Activated CD4-positive, alpha-beta memory T cell treated with anti-CD3 and anti-CD28 coated beads for 36 hours (primary cell): ENCODE data around the gene CALD1. TPM values are rescaled to one million over a fixed set of nuclear protein-coding genes. Genes with fewer than 3 reads are reported as not detected.

Source experiments
- CTCF ChIA-PET: fragments of 350-600 bp; sonication (Branson Sonifier 250); formaldehyde crosslinking; loops from one replicate; lab custom pipeline; 2021; ENCODE audit warnings: antibody characterized with exemption, inconsistent platforms; lab: Charles Lee
- POLR2A ChIA-PET: fragments of 350-600 bp; sonication (Branson Sonifier 250); formaldehyde crosslinking; loops from one replicate; lab custom pipeline; 2021; ENCODE audit warnings: antibody characterized with exemption; lab: Charles Lee
- DNase-seq: peaks from one replicate; pipeline ENCODE4 v3.0.0-alpha.2; 2020
- H3K27ac Mint-ChIP-seq: one replicate; pipeline ENCODE4 v1.8.0; 2021; ENCODE audit warnings: mixed read lengths
- H3K27me3 Mint-ChIP-seq: one replicate; pipeline ENCODE4 v1.8.0; 2021; ENCODE audit warnings: mixed read lengths
- H3K36me3 Mint-ChIP-seq: one replicate; pipeline ENCODE4 v1.8.0; 2021; ENCODE audit warnings: mixed read lengths
- H3K4me1 Mint-ChIP-seq: one replicate; pipeline ENCODE4 v1.8.0; 2021; ENCODE audit warnings: low read depth, mixed read lengths
- H3K4me3 Mint-ChIP-seq: one replicate; pipeline ENCODE4 v1.8.0; 2021; ENCODE audit warnings: mild to moderate bottlenecking, mixed read lengths
- H3K9me3 Mint-ChIP-seq: one replicate; pipeline ENCODE4 v1.8.0; 2021; ENCODE audit warnings: mixed read lengths
- intact Hi-C: fragments of 100-400 bp; cut with micrococcal nuclease; formaldehyde crosslinking; loops from one replicate; pipeline ENCODE4 v1.15.1; 2023
- total RNA-seq, 2 experiments: library from RNA; stranded (reverse); gene quantifications; one replicate each; pipeline ENCODE4 v1.2.3, GENCODE V29; 2021

CALD1 gene
- total RNA-seq, result 1 to 10 TPM; 7.1 to 7.5 TPM

- POLR2A ChIA-PET, result no interaction called here
- Mint-ChIP-seq H3K27ac (no peak within 1 kb of the TSS), H3K4me1 (no peaks in the 10 kb centered on the region), H3K9me3 (no peaks in the 10 kb centered on the region), H3K36me3 (no peaks in the 10 kb centered on the region), H3K4me3 (no peak within 1 kb of the TSS), H3K27me3 (no peaks in the 10 kb centered on the region)
- intact Hi-C loops, result no loop called here
- CTCF ChIA-PET, result no interaction called here
- no peak for DNase-seq
Measured at GRCh38 chr7:134778941-134779740, at the start of gene CALD1. Gene CALD1, plus strand, starts transcription at chr7:134779634. Its CDS starts 88,100 bp downstream, at chr7:134867734.

- intact Hi-C loops, result loop anchor here (10.0 kb wide), 3 partner anchors 275 to 935 kb away; partner anchors contain the start of genes AKR1B1 and STMP1
- Mint-ChIP-seq H3K4me1 (peaks cover 24% of the 10 kb centered on the region), H3K36me3 (peaks cover 6% of the 10 kb centered on the region), H3K9me3 (peaks cover 2% of the 10 kb centered on the region), H3K4me3 (no peak overlapping the region), H3K27me3 (no peaks in the 10 kb centered on the region), H3K27ac (no peak overlapping the region)
- POLR2A ChIA-PET, result no interaction called here
- DNase-seq, result no peak
- CTCF ChIA-PET, result interaction anchor here (0.6 kb wide), 1 partner anchor 256 kb away, joined by 3 read pairs; the partner anchor contains the start of gene AGBL3
Measured at GRCh38 chr7:134729895-134730294, 49.5 kb upstream of the CALD1 start.

DNA sequence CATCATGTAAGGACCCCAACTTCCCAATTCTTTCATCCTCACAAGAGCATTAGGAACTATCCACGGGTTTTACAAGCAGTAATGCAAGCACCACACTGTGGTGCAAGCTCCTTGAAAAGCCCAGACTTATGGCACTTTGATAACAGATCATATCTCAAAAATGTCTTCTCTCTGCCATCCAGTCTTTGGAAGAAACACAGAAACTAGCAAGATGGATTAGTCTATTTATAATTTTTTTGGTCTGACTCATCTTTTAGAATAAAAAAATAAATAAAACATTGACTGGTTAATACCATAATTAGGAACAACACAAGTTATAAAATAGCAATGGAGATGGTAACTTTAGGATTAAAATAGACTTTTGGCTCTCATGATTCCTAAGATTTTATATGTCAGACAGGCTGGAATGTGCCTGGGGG is 49.0 kb upstream of the CALD1 start:
- intact Hi-C loops, result loop anchor here (10.0 kb wide), 3 partner anchors 276 to 934 kb away; partner anchors contain the start of genes AKR1B1 and STMP1
- peaks cover 6% of the 10 kb centered on the region for H3K36me3 Mint-ChIP-seq
- ChIA-PET CTCF (interaction anchor here (0.6 to 0.9 kb wide), 2 partner anchors 255 to 256 kb away, joined by 3 read pairs; partner anchors contain the start of gene AGBL3), POLR2A (no interaction called here)
- DNase-seq, result no peak
- H3K27ac Mint-ChIP-seq, result peak overlapping the region; percentile 64
- H3K27me3 Mint-ChIP-seq, result no peaks in the 10 kb centered on the region
- no peak overlapping the region for H3K4me3 Mint-ChIP-seq
- peaks cover 27% of the 10 kb centered on the region for H3K4me1 Mint-ChIP-seq
- peaks cover 2% of the 10 kb centered on the region for H3K9me3 Mint-ChIP-seq

- Mint-ChIP-seq H3K4me3 (no peak overlapping the region), H3K27me3 (no peaks in the 10 kb centered on the region), H3K36me3 (peaks cover 5% of the 10 kb centered on the region), H3K4me1 (peaks cover 38% of the 10 kb centered on the region), H3K9me3 (no peaks in the 10 kb centered on the region), H3K27ac (peak overlapping the region; percentile 78)
- no peak for DNase-seq
- CTCF ChIA-PET, result interaction anchor here (1.2 to 1.5 kb wide), 3 partner anchors 18 to 99 kb away, joined by 3 to 7 read pairs (median 5); no protein-coding TSS in a partner anchor
- POLR2A ChIA-PET, result interaction anchor here (0.6 to 1.6 kb wide), 3 partner anchors 21 to 259 kb away, joined by 3 to 5 read pairs (median 3); no protein-coding TSS in a partner anchor
- intact Hi-C loops, result loop anchor here (2.0 to 10.0 kb wide), 4 partner anchors 19 to 933 kb away; partner anchors contain the start of genes AKR1B1 and STMP1
Measured at GRCh38 chr7:134731616-134732015, 47.8 kb upstream of the CALD1 start.

DNA sequence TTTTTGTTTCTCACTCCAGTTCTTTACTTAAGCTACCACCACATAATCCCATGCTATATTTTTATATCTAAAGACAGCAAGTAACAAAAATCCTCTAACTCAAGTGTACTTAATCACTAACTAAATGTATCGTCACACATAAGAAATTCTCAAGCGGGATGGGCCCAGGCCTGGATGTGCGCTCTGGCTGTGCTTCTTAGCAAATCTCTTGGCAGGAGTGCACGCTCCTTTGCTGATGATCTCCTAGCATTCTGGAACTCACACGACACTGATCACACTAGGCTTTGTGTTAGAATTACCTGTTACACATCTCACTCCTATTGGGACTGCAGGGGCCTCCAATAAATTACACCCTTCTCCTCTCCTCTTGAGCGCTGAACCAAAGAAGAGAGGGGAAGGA is 46.7 kb upstream of the CALD1 start:
- peak overlapping the region; percentile 26 for H3K27ac Mint-ChIP-seq

DNA sequence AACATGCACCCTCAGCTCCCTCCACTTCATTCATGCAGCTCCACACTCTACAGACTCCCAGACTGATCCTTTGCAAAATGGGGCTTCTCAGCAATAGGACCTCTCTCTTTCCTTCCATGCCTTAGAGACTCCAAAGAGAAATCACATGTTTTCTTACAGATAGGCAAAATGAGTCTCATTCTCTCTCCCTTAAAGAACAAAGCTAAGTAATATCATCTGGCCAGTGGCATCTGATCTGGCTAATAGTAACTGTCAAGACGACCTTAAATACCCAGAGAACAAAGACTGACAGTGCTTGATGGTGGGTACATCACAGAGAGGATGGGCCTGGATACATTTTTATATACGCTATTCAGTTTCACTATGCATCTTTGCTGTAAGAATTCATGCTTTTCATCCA is 43.1 kb upstream of the CALD1 start:
- no peak overlapping the region for H3K4me3 Mint-ChIP-seq
- peak overlapping the region; percentile 4 for H3K27ac Mint-ChIP-seq
- H3K4me1 Mint-ChIP-seq, result peaks cover 47% of the 10 kb centered on the region
- H3K9me3 Mint-ChIP-seq, result no peaks in the 10 kb centered on the region
- no peak for DNase-seq
- H3K27me3 Mint-ChIP-seq, result no peaks in the 10 kb centered on the region
- ChIA-PET POLR2A (no interaction called here), CTCF (interaction anchor here (0.8 to 1.3 kb wide), 2 partner anchors 12 to 14 kb away, joined by 4 read pairs; no protein-coding TSS in a partner anchor)
- H3K36me3 Mint-ChIP-seq, result peaks cover 7% of the 10 kb centered on the region
- intact Hi-C loops, result loop anchor here (10.0 kb wide), 3 partner anchors 282 to 928 kb away; partner anchors contain the start of genes AKR1B1 and STMP1

More for the DNA sequence above, 46.7 kb upstream of the CALD1 start:
- Mint-ChIP-seq H3K27me3 (no peaks in the 10 kb centered on the region), H3K9me3 (no peaks in the 10 kb centered on the region), H3K4me1 (peaks cover 44% of the 10 kb centered on the region), H3K36me3 (peaks cover 1% of the 10 kb centered on the region), H3K4me3 (no peak overlapping the region)
- CTCF ChIA-PET, result interaction anchor here (1.2 to 1.3 kb wide), 2 partner anchors 17 to 18 kb away, joined by 3 to 7 read pairs; no protein-coding TSS in a partner anchor
- DNase-seq, result no peak
- POLR2A ChIA-PET, result interaction anchor here (1.6 kb wide), 1 partner anchor 22 kb away, joined by 5 read pairs; no protein-coding TSS in a partner anchor
- intact Hi-C loops, result loop anchor here (2.0 to 10.0 kb wide), 4 partner anchors 18 to 932 kb away; partner anchors contain the start of genes AKR1B1 and STMP1

- H3K4me1 Mint-ChIP-seq, result peaks cover 41% of the 10 kb centered on the region
- H3K4me3 Mint-ChIP-seq, result no peak overlapping the region
- H3K9me3 Mint-ChIP-seq, result no peaks in the 10 kb centered on the region
- peak overlapping the region; percentile 88 for H3K27ac Mint-ChIP-seq
- intact Hi-C loops, result loop anchor here (1.0 to 10.0 kb wide), 11 partner anchors 13 to 927 kb away; partner anchors contain the start of genes AKR1B1, BPGM and STMP1
- peak; percentile 65 for DNase-seq
- ChIA-PET POLR2A (interaction anchor here (1.1 kb wide), 2 partner anchors 19 to 90 kb away, joined by 3 to 4 read pairs; no protein-coding TSS in a partner anchor), CTCF (interaction anchor here (1.0 to 1.5 kb wide), 4 partner anchors 12 to 13 kb away, joined by 3 to 4 read pairs (median 4); no protein-coding TSS in a partner anchor)
- peaks cover 7% of the 10 kb centered on the region for H3K36me3 Mint-ChIP-seq
- no peaks in the 10 kb centered on the region for H3K27me3 Mint-ChIP-seq
Measured at GRCh38 chr7:134737566-134738345, 41.7 kb upstream of the CALD1 start.

DNA sequence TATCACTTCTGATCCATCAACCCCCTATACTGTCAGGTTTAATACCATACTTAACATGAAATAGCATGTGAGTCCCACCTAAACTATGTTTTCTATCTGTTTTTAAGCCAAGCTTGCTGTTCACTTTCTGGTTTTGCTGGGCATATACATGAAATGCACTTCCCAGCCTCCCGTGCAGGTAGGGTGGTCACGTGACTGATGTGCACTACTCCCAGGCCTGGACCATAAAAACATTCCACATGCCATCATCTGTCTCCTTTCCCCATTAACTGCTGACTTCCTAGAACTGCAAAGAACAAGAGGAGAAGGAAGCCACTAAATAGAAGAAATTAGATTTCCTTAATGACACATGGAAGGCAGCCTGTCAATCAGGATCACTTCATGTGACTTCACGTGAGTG is 40.1 kb upstream of the CALD1 start:
- intact Hi-C loops, result loop anchor here (2.0 to 10.0 kb wide), 5 partner anchors 103 to 925 kb away; partner anchors contain the start of genes AKR1B1 and STMP1
- no peak overlapping the region for H3K4me3 Mint-ChIP-seq
- POLR2A ChIA-PET, result no interaction called here
- H3K27me3 Mint-ChIP-seq, result peaks cover 2% of the 10 kb centered on the region
- no peak for DNase-seq
- H3K4me1 Mint-ChIP-seq, result peaks cover 38% of the 10 kb centered on the region
- H3K36me3 Mint-ChIP-seq, result peaks cover 7% of the 10 kb centered on the region
- no peaks in the 10 kb centered on the region for H3K9me3 Mint-ChIP-seq
- H3K27ac Mint-ChIP-seq, result no peak overlapping the region
- CTCF ChIA-PET, result interaction anchor here (1.5 to 1.9 kb wide), 2 partner anchors 11 to 15 kb away, joined by 3 to 9 read pairs; no protein-coding TSS in a partner anchor

DNA sequence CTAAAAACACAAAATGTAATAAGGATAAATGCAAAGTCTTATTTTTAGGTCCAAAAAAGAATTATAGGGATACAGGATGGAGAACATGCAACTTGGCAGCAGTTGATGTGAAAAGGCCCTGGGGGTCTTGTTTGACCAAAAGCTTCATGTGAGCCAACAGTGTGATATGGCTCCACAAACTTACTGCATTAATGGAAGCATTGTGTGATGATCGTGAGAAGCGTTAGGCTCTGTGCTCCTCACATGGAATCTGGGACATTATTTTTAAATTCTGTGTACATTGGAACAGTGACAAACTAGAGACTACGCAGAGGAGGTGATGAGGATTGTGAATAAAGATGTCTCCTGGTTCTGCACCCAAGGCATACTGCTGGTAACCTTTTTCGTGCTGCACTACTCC is 39.1 kb upstream of the CALD1 start:
- Mint-ChIP-seq H3K27me3 (peaks cover 2% of the 10 kb centered on the region), H3K4me1 (peaks cover 34% of the 10 kb centered on the region), H3K4me3 (no peak overlapping the region), H3K36me3 (peaks cover 6% of the 10 kb centered on the region), H3K27ac (no peak overlapping the region), H3K9me3 (no peaks in the 10 kb centered on the region)
- CTCF ChIA-PET, result interaction anchor here (0.5 to 1.9 kb wide), 2 partner anchors 10 to 12 kb away, joined by 3 to 9 read pairs; no protein-coding TSS in a partner anchor
- intact Hi-C loops, result no loop called here
- DNase-seq, result no peak
- POLR2A ChIA-PET, result no interaction called here

DNA sequence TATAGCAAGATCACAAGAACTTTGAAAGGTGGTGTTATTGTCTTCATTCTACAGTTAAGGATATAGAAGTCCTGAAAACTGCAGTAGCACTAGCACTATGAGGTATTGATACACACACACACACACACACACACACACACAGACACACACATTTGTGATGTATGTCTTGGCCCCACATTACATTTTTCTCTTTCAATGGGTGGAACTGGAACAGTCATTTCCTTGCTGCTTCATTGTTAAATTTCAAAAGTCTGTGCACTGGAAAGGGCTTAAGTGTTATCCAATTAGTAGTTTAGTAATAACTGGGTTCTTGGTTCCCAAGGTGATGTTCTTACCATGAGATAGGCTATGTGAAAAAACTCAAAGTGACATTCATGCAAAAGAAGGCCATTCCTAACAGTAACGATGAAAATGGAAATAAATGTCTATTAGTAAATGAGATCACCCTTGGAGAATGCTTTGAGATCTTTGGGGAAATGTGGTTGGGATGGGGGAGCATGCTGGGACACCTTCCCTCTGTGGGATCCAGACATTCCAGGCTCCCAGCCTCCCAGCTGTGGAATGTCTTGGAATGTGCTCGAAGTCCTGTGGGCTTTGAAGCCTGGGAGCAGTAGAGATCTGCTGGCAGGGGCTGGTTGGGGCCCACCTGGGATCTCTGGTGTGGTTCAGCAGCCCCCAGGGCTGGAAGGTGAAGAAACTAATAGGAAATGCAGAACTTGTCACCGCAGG is 37.4 kb upstream of the CALD1 start:
- ChIA-PET CTCF (no interaction called here), POLR2A (no interaction called here)
- Mint-ChIP-seq H3K9me3 (no peaks in the 10 kb centered on the region), H3K4me1 (peaks cover 21% of the 10 kb centered on the region), H3K36me3 (peaks cover 6% of the 10 kb centered on the region), H3K4me3 (no peak overlapping the region), H3K27ac (no peak overlapping the region), H3K27me3 (peaks cover 2% of the 10 kb centered on the region)
- no peak for DNase-seq
- intact Hi-C loops, result no loop called here
